Activated CD8-positive, alpha-beta T cell treated with anti-CD3 and anti-CD28 coated beads, Interleukin-2, amount 10 ng/mL, durations not matched to agents 7 days and 5 days (primary cell): ENCODE data around the gene ABCB8. TPM values are rescaled to one million over a fixed set of nuclear protein-coding genes. Genes with fewer than 3 reads are reported as not detected.

Source experiments
- ATAC-seq: fragments of 150-1000 bp; cut with Tn5 transposase; one replicate; pipeline ENCODE4 v1.10.0; 2021; ENCODE audit warnings: moderate library complexity
- CTCF ChIA-PET: fragments of 350-600 bp; sonication (Branson Sonifier 250); formaldehyde crosslinking; loops from one replicate; lab custom pipeline; 2021; ENCODE audit warnings: antibody characterized with exemption; lab: Charles Lee
- POLR2A ChIA-PET: fragments of 350-600 bp; sonication (Branson Sonifier 250); formaldehyde crosslinking; loops from one replicate; lab custom pipeline; 2021; ENCODE audit warnings: antibody characterized with exemption; lab: Charles Lee
- DNase-seq: peaks from one replicate; pipeline ENCODE4 v3.0.0-alpha.2; 2020
- H3K27ac Mint-ChIP-seq: one replicate; pipeline ENCODE4 v1.8.0; 2021; ENCODE audit warnings: mild to moderate bottlenecking, mixed read lengths
- H3K27me3 Mint-ChIP-seq: one replicate; pipeline ENCODE4 v1.8.0; 2021; ENCODE audit warnings: low read depth, mixed read lengths
- H3K36me3 Mint-ChIP-seq: one replicate; pipeline ENCODE4 v1.8.0; 2021; ENCODE audit warnings: low read depth, mixed read lengths
- H3K4me1 Mint-ChIP-seq: one replicate; pipeline ENCODE4 v1.8.0; 2021; ENCODE audit warnings: low read depth, mixed read lengths
- H3K4me3 Mint-ChIP-seq: one replicate; pipeline ENCODE4 v1.8.0; 2021; ENCODE audit warnings: mild to moderate bottlenecking, mixed read lengths
- H3K9me3 Mint-ChIP-seq: one replicate; pipeline ENCODE4 v1.8.0; 2022; ENCODE audit warnings: mixed read lengths; ENCODE audit not compliant: insufficient read depth
- total RNA-seq, 2 experiments: library from RNA; stranded (reverse); gene quantifications; one replicate each; pipeline ENCODE4 v1.2.3, GENCODE V29; 2021

ABCB8 gene
- total RNA-seq, 2 experiments from 2014 or later = 48.0 to 49.5 TPM

DNA sequence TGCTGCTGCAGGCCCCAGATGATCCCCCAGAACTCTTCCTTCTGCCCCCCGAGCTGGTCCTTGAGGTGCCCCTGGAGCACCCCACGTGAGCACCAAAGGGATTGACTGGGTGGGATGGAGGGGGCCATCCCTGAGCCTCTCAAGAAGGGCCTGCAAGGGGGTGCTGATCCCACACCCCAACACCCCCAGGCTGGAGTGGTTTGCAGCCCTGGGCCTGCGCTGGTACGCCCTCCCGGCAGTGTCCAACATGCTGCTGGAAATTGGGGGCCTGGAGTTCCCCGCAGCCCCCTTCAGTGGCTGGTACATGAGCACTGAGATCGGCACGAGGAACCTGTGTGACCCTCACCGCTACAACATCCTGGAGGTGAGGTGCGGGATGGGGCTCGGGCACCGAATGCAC, 29.2 kb upstream of the ABCB8 start:
- no peak for ATAC-seq
- CTCF ChIA-PET = no interaction called here

DNA sequence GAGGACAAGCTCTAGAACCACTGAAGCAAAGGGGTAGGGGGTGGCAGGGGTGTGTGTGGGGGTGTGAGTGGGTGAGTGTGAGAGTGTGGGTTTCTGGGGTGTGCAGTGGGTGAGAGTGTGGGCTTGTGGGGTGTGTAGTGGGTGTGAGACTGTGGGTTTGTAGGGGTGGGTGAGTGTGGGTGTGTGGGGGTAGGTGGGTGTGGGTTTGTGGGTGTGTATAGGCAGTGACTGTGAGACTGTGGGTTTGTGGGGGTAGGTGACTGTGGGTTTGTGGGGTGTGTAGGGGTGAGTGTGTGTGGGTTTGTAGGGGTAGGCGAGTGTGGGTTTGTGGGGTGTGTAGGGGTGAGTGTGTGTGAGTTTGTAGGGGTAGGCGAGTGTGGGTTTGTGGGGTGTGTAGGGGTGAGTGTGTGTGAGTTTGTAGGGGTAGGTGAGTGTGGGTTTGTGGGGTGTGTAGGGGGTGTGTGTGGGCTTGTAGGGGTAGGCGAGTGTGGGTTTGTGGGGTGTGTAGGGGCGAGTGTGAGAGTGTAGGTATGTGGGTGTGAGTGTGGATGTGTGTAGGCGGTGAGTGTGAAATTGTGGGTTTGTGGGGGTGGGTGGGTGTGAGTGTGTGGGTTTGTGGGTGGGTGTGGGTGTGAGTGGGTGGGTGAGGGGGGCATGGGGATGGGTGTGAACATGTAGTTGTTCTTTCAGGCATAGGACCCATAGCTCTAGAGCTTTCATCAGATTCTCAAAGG, 28.6 kb upstream of the ABCB8 start:
- ChIA-PET POLR2A (no interaction called here), CTCF (no interaction called here)
- Mint-ChIP-seq H3K27me3 (peaks cover 4% of the 10 kb centered on the region), H3K27ac (no peak overlapping the region), H3K4me1 (peaks cover 28% of the 10 kb centered on the region), H3K9me3 (no peaks in the 10 kb centered on the region), H3K4me3 (no peak overlapping the region), H3K36me3 (no peaks in the 10 kb centered on the region)
- DNase-seq (no peak), ATAC-seq (no peak)

More for the DNA sequence above, 29.2 kb upstream of the ABCB8 start:
- DNase-seq = no peak
- peaks cover 34% of the 10 kb centered on the region for H3K4me1 Mint-ChIP-seq
- no peaks in the 10 kb centered on the region for H3K36me3 Mint-ChIP-seq
- no peak overlapping the region for H3K4me3 Mint-ChIP-seq
- POLR2A ChIA-PET = no interaction called here
- H3K27me3 Mint-ChIP-seq = peaks cover 4% of the 10 kb centered on the region
- no peaks in the 10 kb centered on the region for H3K9me3 Mint-ChIP-seq
- no peak overlapping the region for H3K27ac Mint-ChIP-seq

DNA sequence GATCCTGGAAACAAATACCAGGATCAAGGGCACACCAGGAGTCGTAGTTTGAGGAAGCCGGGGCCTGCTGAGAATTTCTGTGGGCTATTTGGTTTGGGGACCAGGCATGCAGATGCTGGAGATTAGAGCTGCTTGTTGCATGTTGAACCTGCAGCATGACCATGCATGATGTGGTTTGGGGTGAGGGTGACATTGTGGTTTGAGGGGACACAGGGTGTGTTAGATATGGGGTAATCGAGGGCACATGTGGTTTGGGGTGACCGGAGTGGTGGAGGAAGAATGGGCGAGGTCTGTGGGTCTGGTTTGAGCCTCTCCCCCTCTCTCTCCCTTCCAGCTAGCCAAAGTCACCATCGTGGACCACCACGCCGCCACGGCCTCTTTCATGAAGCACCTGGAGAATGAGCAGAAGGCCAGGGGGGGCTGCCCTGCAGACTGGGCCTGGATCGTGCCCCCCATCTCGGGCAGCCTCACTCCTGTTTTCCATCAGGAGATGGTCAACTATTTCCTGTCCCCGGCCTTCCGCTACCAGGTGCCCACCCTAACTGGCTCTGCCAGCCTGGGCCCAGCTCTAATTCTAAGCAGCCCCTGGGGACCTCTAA, 27.3 kb upstream of the ABCB8 start:
- no peaks in the 10 kb centered on the region for H3K36me3 Mint-ChIP-seq
- H3K27me3 Mint-ChIP-seq = peaks cover 4% of the 10 kb centered on the region
- H3K9me3 Mint-ChIP-seq = no peaks in the 10 kb centered on the region
- H3K27ac Mint-ChIP-seq = no peak overlapping the region
- ATAC-seq (no peak), DNase-seq (no peak)
- H3K4me3 Mint-ChIP-seq = no peak overlapping the region
- CTCF ChIA-PET = interaction anchor here (1.5 kb wide), 1 partner anchor 10 kb away, joined by 3 read pairs; no protein-coding TSS in a partner anchor
- POLR2A ChIA-PET = interaction anchor here (0.6 kb wide), 1 partner anchor 66 kb away, joined by 3 read pairs; no protein-coding TSS in a partner anchor
- peaks cover 23% of the 10 kb centered on the region for H3K4me1 Mint-ChIP-seq

DNA sequence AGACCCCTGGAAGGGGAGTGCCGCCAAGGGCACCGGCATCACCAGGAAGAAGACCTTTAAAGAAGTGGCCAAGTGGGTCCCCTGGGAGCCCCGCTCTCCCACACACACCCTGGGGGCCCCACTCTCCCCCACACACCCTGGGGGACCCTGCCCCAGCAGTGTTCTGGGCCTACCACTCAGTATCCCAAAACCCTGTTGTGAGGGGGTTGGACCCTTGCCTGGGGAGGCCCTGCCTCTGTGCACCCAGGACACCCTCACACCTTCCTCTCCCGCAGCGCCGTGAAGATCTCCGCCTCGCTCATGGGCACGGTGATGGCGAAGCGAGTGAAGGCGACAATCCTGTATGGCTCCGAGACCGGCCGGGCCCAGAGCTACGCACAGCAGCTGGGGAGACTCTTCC, 26.7 kb upstream of the ABCB8 start:
- ChIA-PET POLR2A (no interaction called here), CTCF (interaction anchor here (1.5 kb wide), 1 partner anchor 9 kb away, joined by 3 read pairs; no protein-coding TSS in a partner anchor)
- peaks cover 4% of the 10 kb centered on the region for H3K27me3 Mint-ChIP-seq
- H3K4me3 Mint-ChIP-seq = no peak overlapping the region
- ATAC-seq = no peak
- no peaks in the 10 kb centered on the region for H3K9me3 Mint-ChIP-seq
- H3K27ac Mint-ChIP-seq = no peak overlapping the region
- peaks cover 22% of the 10 kb centered on the region for H3K4me1 Mint-ChIP-seq
- H3K36me3 Mint-ChIP-seq = no peaks in the 10 kb centered on the region
- no peak for DNase-seq

DNA sequence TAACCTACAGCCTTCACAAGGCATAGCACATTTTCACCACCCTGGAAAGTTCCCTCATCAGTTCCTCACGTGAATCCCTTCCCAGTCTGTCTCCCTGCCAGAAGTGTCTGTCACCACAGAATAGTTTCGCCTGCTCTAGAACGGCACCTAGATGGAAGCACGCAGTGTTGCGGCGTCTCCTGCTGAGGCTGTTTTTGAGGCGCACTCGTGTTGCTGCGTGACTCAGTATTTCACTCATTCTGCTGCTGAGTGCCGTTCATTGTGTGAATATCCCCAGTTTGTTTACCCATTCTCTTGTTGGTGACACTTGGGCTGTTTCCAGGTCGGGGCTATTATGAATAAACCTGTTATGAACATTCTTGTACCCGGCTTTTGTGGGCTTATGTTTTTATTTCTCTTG, 24.7 kb upstream of the ABCB8 start:
- peaks cover 25% of the 10 kb centered on the region for H3K4me1 Mint-ChIP-seq
- no peak overlapping the region for H3K27ac Mint-ChIP-seq
- ChIA-PET POLR2A (no interaction called here), CTCF (interaction anchor here (0.7 to 2.9 kb wide), 3 partner anchors 9 to 41 kb away, joined by 3 to 8 read pairs (median 4); no protein-coding TSS in a partner anchor)
- no peaks in the 10 kb centered on the region for H3K27me3 Mint-ChIP-seq
- ATAC-seq (no peak), DNase-seq (no peak)
- H3K4me3 Mint-ChIP-seq = no peak overlapping the region
- H3K36me3 Mint-ChIP-seq = no peaks in the 10 kb centered on the region
- H3K9me3 Mint-ChIP-seq = no peaks in the 10 kb centered on the region

DNA sequence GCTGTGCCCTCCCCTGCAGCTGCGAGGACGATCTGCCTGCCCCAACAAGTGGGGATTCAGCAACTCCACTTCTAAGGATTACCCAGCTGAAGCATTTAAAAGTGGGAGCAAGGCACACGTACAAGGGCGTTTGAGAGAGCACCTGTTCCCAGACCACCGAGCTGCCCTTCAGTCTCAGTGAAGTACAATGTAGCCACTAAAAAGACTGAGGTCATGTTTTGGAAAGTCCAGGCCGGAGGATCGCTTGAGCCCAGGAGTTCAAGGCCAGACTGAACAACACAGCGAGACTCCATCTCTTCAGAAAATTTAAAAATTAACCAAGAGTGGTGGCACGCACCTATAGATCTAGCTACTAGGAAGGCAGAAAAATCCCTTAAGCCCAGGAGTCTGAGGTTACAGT, 22.7 kb upstream of the ABCB8 start:
- H3K27me3 Mint-ChIP-seq = no peaks in the 10 kb centered on the region
- H3K9me3 Mint-ChIP-seq = no peaks in the 10 kb centered on the region
- H3K27ac Mint-ChIP-seq = no peak overlapping the region
- CTCF ChIA-PET = interaction anchor here (2.9 to 6.4 kb wide), 2 partner anchors 13 to 21 kb away, joined by 8 to 35 read pairs; no protein-coding TSS in a partner anchor
- DNase-seq (no peak), ATAC-seq (no peak)
- H3K4me1 Mint-ChIP-seq = peaks cover 39% of the 10 kb centered on the region
- no peak overlapping the region for H3K4me3 Mint-ChIP-seq
- H3K36me3 Mint-ChIP-seq = no peaks in the 10 kb centered on the region
- POLR2A ChIA-PET = no interaction called here

DNA sequence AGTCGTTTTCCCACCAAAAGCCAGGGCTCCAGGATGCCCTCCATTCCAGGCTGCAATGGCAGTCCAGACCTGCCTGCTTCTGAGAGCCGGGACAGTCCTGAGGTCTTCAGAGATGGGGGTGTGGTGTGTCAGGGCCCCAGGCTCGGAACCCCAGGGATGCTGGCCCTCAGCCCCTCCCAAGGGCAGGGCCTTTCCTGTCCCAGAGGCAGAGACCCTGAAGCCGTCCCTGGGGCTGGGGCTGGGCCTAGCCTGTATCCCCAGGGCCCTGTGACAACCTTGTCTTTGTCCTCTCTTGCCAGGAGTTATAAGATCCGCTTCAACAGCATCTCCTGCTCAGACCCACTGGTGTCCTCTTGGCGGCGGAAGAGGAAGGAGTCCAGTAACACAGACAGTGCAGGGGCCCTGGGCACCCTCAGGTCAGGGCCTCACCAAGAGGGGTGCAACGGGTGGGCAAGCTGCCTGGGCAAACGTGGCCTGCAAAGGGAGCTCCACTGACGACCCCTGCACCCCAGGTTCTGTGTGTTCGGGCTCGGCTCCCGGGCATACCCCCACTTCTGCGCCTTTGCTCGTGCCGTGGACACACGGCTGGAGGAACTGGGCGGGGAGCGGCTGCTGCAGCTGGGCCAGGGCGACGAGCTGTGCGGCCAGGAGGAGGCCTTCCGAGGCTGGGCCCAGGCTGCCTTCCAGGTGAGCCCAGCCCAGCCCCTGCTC, 21.5 kb upstream of the ABCB8 start:
- Mint-ChIP-seq H3K4me1 (peaks cover 44% of the 10 kb centered on the region), H3K36me3 (no peaks in the 10 kb centered on the region), H3K4me3 (no peak overlapping the region), H3K9me3 (no peaks in the 10 kb centered on the region), H3K27ac (no peak overlapping the region), H3K27me3 (no peaks in the 10 kb centered on the region)
- ATAC-seq (no peak), DNase-seq (no peak)
- CTCF ChIA-PET = interaction anchor here (1.5 to 6.4 kb wide), 7 partner anchors 11 to 109 kb away, joined by 3 to 50 read pairs (median 13); partner anchors contain the start of gene ABCB8
- POLR2A ChIA-PET = no interaction called here

DNA sequence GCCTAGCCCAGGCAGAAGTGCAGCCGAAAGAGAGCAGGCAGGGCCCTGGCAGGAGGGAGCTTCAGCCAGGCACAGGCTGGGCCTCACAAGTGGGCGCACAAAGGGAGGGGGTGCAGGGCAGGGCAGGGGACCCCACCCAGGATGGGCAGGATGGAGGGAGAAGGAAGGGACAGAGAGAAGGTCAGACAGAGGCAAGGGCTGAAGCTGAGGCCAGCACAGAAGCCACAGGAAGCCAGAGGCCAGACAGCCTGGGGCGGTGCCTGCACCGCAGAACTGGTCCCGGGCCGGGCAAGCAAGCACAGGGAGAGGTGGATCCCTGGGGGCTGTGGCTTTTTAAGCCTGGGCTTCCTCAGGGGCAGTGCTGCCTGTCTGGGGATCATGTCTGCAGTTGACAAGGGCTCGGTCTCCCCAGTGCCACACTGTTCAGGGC, 20.8 kb upstream of the ABCB8 start:
- peak overlapping the region; percentile 76 for H3K4me3 Mint-ChIP-seq
- no peak for ATAC-seq
- H3K27me3 Mint-ChIP-seq = no peaks in the 10 kb centered on the region
- ChIA-PET CTCF (interaction anchor here (1.0 to 6.4 kb wide), 11 partner anchors 11 to 237 kb away, joined by 3 to 50 read pairs (median 8); partner anchors contain the start of gene ABCB8), POLR2A (interaction anchor here (1.0 to 1.2 kb wide), 2 partner anchors 13 to 21 kb away, joined by 3 read pairs; partner anchors contain the start of gene ABCB8)
- peaks cover 51% of the 10 kb centered on the region for H3K4me1 Mint-ChIP-seq
- no peak for DNase-seq
- H3K9me3 Mint-ChIP-seq = no peaks in the 10 kb centered on the region
- no peaks in the 10 kb centered on the region for H3K36me3 Mint-ChIP-seq
- peak overlapping the region; percentile 83 for H3K27ac Mint-ChIP-seq

DNA sequence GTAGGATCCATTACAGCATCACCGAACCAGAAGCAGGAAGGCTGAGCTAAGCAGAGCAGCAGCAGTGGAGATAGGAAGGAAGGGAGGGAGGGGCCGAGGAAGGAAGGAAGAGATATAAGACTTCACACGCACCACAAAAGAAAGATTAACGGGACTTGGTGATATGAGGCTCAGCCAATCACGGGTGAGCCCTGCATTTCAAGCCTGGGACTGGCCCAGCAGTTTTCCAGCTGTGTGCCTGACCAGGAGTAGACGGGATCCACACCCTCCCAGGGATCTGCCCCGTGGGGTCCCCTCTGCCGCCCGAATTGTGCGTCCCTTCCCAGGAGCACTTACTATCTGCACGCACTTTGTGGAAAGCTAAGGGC, 20.1 kb upstream of the ABCB8 start:
- no peaks in the 10 kb centered on the region for H3K36me3 Mint-ChIP-seq
- DNase-seq = peak; percentile 61
- ChIA-PET CTCF (interaction anchor here (0.7 to 6.4 kb wide), 17 partner anchors 10 to 237 kb away, joined by 3 to 50 read pairs (median 4); partner anchors contain the start of genes ABCB8 and TMUB1), POLR2A (interaction anchor here (0.8 to 1.4 kb wide), 5 partner anchors 9 to 20 kb away, joined by 3 read pairs; partner anchors contain the start of gene ABCB8)
- peaks cover 58% of the 10 kb centered on the region for H3K4me1 Mint-ChIP-seq
- H3K27ac Mint-ChIP-seq = peak overlapping the region; percentile 83
- peak; percentile 42 for ATAC-seq
- peak overlapping the region; percentile 76 for H3K4me3 Mint-ChIP-seq
- H3K27me3 Mint-ChIP-seq = no peaks in the 10 kb centered on the region
- H3K9me3 Mint-ChIP-seq = no peaks in the 10 kb centered on the region

DNA sequence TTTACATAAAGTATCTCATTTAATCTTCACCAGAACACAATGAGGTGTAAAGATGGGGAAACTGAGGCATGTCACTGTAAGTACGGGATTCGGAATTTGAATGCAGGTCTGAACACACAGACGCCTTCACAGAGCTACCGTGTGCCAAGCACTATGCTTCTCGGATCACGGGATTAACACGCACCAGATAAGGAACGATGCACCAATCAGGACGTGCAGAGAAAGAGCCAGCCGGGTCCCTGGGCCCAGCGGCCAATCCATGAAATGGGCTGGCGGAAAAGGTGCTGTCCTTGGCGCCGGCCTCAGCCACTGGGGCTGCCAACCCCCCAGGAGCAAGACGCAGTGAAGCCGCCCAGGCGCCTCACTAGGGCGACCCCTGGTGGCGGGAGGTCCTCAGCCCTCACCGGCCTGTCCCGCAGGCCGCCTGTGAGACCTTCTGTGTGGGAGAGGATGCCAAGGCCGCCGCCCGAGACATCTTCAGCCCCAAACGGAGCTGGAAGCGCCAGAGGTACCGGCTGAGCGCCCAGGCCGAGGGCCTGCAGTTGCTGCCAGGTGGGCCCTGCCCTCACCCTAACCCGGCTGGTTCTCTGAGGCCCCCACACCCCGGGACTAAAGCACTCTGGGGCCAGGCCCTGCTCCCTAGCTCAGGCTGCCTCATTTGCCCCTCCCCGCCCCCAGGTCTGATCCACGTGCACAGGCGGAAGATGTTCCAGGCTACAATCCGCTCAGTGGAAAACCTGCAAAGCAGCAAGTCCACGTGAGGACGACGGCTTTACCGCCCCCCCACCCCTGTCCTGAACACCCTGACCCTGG, 19.5 kb upstream of the ABCB8 start:
- DNase-seq (peak; percentile 83), ATAC-seq (peak; percentile 62)
- CTCF ChIA-PET = interaction anchor here (0.7 to 6.4 kb wide), 18 partner anchors 9 to 236 kb away, joined by 3 to 50 read pairs (median 6); partner anchors contain the start of genes ABCB8 and TMUB1
- Mint-ChIP-seq H3K4me1 (peaks cover 62% of the 10 kb centered on the region), H3K9me3 (no peaks in the 10 kb centered on the region), H3K4me3 (peak overlapping the region; percentile 76), H3K27ac (peak overlapping the region; percentile 83), H3K27me3 (no peaks in the 10 kb centered on the region), H3K36me3 (no peaks in the 10 kb centered on the region)
- POLR2A ChIA-PET = interaction anchor here (0.8 to 1.5 kb wide), 6 partner anchors 9 to 20 kb away, joined by 3 read pairs; partner anchors contain the start of gene ABCB8
